WTC11 (cell line): ENCODE measurements around the gene RTN4RL1. TPM values are rescaled to one million over a fixed set of nuclear protein-coding genes. Genes with fewer than 3 reads are reported as not detected.

ENCODE experiments used
- ATAC-seq: fragments of 200-7000 bp; cut with Tn5 transposase; 2 replicates; pipeline ENCODE4 v1.10.0; 2021; ENCODE audit warnings: mild to moderate bottlenecking, moderate library complexity
- CTCF ChIA-PET: fragments of 300-600 bp; sonication (Branson Sonifier 250); formaldehyde crosslinking; loops from one replicate; lab custom pipeline; 2021; ENCODE audit warnings: antibody characterized with exemption; lab: Charles Lee
- POLR2A ChIA-PET: fragments of 350-600 bp; sonication (Branson Sonifier 250); formaldehyde crosslinking; loops from one replicate; lab custom pipeline; 2021; ENCODE audit warnings: antibody characterized with exemption; lab: Charles Lee
- DNase-seq: peaks from one replicate; pipeline ENCODE4 v3.0.0; 2021; ENCODE audit warnings: low spot score
- H3K27ac Mint-ChIP-seq: 2 replicates; pipeline ENCODE4 v1.8.0; 2021; ENCODE audit warnings: mixed read lengths
- H3K27me3 Mint-ChIP-seq: 2 replicates; pipeline ENCODE4 v1.8.0; 2021; ENCODE audit warnings: low read depth, mild to moderate bottlenecking, moderate library complexity, mixed read lengths
- H3K36me3 Mint-ChIP-seq: 2 replicates; pipeline ENCODE4 v1.8.0; 2021; ENCODE audit warnings: mixed read lengths
- H3K4me1 Mint-ChIP-seq: 2 replicates; pipeline ENCODE4 v1.8.0; 2022; ENCODE audit warnings: mixed read lengths
- H3K4me3 Mint-ChIP-seq: 2 replicates; pipeline ENCODE4 v1.8.0; 2021; ENCODE audit warnings: mild to moderate bottlenecking, moderate library complexity, mixed read lengths
- H3K9me3 Mint-ChIP-seq: 2 replicates; pipeline ENCODE4 v1.8.0; 2021; ENCODE audit warnings: mixed read lengths
- ESRRA ChIP-seq: sonication (generic); formaldehyde crosslinking; IDR thresholded peaks from 2 replicates; pipeline ENCODE4 v1.8.1; 2022; ENCODE audit warnings: mild to moderate bottlenecking, missing genetic modification reagents, borderline replicate concordance
- FOXK1 ChIP-seq: sonication (generic); formaldehyde crosslinking; IDR thresholded peaks from 2 replicates; pipeline ENCODE4 v1.8.0; 2022; ENCODE audit warnings: mild to moderate bottlenecking, moderate library complexity, missing genetic modification reagents
- JUN ChIP-seq: sonication (generic); formaldehyde crosslinking; IDR thresholded peaks from 2 replicates; pipeline ENCODE4 v1.8.0; 2023; ENCODE audit warnings: mild to moderate bottlenecking, missing genetic modification reagents
- NFYB ChIP-seq: sonication (generic); formaldehyde crosslinking; conservative IDR thresholded peaks from 2 replicates; pipeline ENCODE4 v1.8.0; 2022; ENCODE audit warnings: low read depth, missing genetic modification reagents
- NR2C2 ChIP-seq: sonication (generic); formaldehyde crosslinking; IDR thresholded peaks from 2 replicates; pipeline ENCODE4 v1.8.0; 2022; ENCODE audit warnings: mild to moderate bottlenecking, missing genetic modification reagents
- PRRX2 ChIP-seq: fragments of 250-450 bp; sonication (Bioruptor Pico); IDR thresholded peaks from 2 replicates; pipeline ENCODE4 v1.8.0; 2021; ENCODE audit warnings: mild to moderate bottlenecking
- TP53 ChIP-seq: sonication (generic); formaldehyde crosslinking; IDR thresholded peaks from 2 replicates; pipeline ENCODE4 v1.8.1; 2023; ENCODE audit warnings: mild to moderate bottlenecking, missing genetic modification reagents
- ZNF317 ChIP-seq: sonication (generic); formaldehyde crosslinking; IDR thresholded peaks from 2 replicates; pipeline ENCODE4 v1.8.1; 2023; ENCODE audit warnings: low read depth, mild to moderate bottlenecking, moderate library complexity, missing genetic modification reagents, borderline replicate concordance
- total RNA-seq: library from RNA; stranded (reverse); gene quantifications from 3 replicates; pipeline ENCODE4 v1.2.3, GENCODE V29; 2021
- TF ChIP-seq, protein P1 (sequence below): fragments of 250-450 bp; sonication (Bioruptor Pico); conservative IDR thresholded peaks from 2 replicates; pipeline ENCODE4 v1.9.0; 2021; ENCODE audit warnings: mild to moderate bottlenecking
- TF ChIP-seq, protein P2 (sequence below): sonication (generic); formaldehyde crosslinking; conservative IDR thresholded peaks from 2 replicates; pipeline ENCODE4 v1.8.1; 2022; ENCODE audit warnings: mild to moderate bottlenecking, missing genetic modification reagents
- TF ChIP-seq, protein P3 (sequence below): sonication (generic); formaldehyde crosslinking; IDR thresholded peaks from 2 replicates; pipeline ENCODE4 v1.8.1; 2022; ENCODE audit warnings: low read depth, missing genetic modification reagents, borderline replicate concordance
- TF ChIP-seq, protein P4 (sequence below): sonication (generic); formaldehyde crosslinking; IDR thresholded peaks from 2 replicates; pipeline ENCODE4 v1.8.1; 2023; ENCODE audit warnings: mild to moderate bottlenecking, moderate library complexity, missing genetic modification reagents
- TF ChIP-seq, protein P5 (sequence below): sonication (generic); formaldehyde crosslinking; IDR thresholded peaks from 2 replicates; pipeline ENCODE4 v1.8.0; 2022; ENCODE audit warnings: mild to moderate bottlenecking, missing genetic modification reagents
- TF ChIP-seq, protein P6 (sequence below): fragments of 250-450 bp; sonication (Bioruptor Pico); IDR thresholded peaks from 2 replicates; pipeline ENCODE4 v2.1.2; 2022; ENCODE audit warnings: mild to moderate bottlenecking, moderate library complexity
- TF ChIP-seq, protein P7 (sequence below): fragments of 250-450 bp; sonication (Bioruptor Pico); IDR thresholded peaks from 2 replicates; pipeline ENCODE4 v1.8.0; 2021; ENCODE audit warnings: mild to moderate bottlenecking
- TF ChIP-seq, protein P8 (sequence below): sonication (generic); formaldehyde crosslinking; IDR thresholded peaks from 2 replicates; pipeline ENCODE4 v1.8.1; 2022; ENCODE audit warnings: mild to moderate bottlenecking, missing genetic modification reagents, moderate library complexity, borderline replicate concordance
- TF ChIP-seq, protein P9 (sequence below): sonication (generic); formaldehyde crosslinking; IDR thresholded peaks from 2 replicates; pipeline ENCODE4 v1.8.1; 2022; ENCODE audit warnings: mild to moderate bottlenecking, moderate library complexity, missing genetic modification reagents

Gene RTN4RL1
- total RNA-seq, 1 experiment from 2014 or later: 0.72 TPM

DNA sequence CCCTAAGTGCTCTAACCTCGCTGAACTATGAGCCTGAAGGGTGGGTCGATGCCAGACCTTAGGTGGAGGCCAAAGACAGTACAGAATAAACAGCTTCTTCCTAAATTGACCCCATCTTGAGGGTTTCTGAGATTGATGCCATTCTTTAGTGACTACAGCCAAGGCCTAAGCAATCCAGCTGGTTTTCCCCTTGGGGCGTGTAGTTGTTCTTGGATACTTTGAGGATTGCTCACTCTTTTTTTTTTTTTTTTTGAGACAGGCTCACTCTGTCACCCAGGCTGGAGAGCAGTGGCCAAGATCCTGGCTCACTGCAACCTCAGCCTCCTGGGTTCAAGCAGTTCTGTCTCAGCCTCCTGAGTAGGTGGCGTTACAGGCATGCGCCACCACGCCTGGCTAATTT, 18.7 kb upstream of the RTN4RL1 start (continued):
- TF ChIP-seq, protein P1, sequence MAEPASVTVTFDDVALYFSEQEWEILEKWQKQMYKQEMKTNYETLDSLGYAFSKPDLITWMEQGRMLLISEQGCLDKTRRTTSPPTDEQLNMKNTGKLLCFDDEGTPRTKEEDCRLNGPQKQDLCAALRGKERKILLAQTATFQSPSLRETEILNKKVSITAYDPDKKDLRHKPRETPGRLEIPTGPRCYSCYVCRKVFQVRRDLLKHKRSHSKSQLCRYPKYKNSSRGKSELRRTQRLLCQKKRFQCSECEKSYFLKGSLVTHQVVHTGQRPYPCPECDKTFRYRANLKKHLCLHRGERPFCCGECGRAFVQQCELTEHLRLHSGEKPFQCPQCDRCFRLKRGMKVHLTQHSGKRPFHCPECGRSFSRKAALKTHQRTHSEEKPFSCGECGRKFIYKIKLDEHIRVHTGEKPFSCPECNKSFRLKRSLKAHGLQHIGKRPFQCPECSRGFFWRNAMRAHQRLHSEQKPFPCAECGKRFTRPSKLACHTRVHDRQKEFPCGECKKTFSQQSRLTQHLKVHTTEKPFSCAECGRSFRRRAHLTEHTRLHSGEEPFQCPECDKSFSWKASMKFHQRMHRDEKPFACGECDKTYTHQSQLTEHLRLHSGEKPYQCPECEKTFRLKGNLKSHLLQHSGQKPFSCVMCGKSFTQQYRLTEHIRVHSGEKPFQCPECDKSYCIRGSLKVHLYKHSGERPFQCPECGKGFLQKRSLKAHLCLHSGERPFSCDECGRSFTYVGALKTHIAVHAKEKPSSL (CRISPR knock-in tag): no peak
- TF ChIP-seq, protein P2, sequence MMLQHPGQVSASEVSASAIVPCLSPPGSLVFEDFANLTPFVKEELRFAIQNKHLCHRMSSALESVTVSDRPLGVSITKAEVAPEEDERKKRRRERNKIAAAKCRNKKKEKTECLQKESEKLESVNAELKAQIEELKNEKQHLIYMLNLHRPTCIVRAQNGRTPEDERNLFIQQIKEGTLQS (CRISPR knock-in tag): no peak
- TF ChIP-seq TP53 (CRISPR knock-in tag) (no peak), ESRRA (CRISPR knock-in tag) (no peak)
- TF ChIP-seq, protein P3, sequence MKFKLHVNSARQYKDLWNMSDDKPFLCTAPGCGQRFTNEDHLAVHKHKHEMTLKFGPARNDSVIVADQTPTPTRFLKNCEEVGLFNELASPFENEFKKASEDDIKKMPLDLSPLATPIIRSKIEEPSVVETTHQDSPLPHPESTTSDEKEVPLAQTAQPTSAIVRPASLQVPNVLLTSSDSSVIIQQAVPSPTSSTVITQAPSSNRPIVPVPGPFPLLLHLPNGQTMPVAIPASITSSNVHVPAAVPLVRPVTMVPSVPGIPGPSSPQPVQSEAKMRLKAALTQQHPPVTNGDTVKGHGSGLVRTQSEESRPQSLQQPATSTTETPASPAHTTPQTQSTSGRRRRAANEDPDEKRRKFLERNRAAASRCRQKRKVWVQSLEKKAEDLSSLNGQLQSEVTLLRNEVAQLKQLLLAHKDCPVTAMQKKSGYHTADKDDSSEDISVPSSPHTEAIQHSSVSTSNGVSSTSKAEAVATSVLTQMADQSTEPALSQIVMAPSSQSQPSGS (CRISPR knock-in tag): no peak
- TF ChIP-seq, protein P4, sequence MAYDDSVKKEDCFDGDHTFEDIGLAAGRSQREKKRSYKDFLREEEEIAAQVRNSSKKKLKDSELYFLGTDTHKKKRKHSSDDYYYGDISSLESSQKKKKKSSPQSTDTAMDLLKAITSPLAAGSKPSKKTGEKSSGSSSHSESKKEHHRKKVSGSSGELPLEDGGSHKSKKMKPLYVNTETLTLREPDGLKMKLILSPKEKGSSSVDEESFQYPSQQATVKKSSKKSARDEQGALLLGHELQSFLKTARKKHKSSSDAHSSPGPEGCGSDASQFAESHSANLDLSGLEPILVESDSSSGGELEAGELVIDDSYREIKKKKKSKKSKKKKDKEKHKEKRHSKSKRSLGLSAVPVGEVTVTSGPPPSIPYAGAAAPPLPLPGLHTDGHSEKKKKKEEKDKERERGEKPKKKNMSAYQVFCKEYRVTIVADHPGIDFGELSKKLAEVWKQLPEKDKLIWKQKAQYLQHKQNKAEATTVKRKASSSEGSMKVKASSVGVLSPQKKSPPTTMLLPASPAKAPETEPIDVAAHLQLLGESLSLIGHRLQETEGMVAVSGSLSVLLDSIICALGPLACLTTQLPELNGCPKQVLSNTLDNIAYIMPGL (CRISPR knock-in tag): no peak

DNA sequence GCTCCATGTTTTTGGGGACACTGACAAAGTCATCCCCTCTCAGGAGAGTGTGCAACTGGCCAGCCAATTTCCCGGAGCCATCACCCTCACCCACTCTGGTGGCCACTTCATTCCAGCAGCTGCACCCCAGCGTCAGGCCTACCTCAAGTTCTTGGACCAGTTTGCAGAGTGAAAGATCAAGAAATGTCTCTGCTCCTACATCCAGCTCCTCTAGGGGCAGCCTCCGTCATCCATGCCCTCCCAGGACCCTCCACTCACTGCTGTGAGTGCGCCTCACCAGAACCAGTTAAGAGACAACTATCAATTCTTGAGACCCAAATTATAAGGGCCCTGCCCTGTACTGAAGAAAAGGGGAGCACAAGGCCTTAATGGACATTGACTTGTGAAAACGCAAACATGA, 17.8 kb upstream of the RTN4RL1 start:
- Mint-ChIP-seq H3K4me3 (peak overlapping the region; percentile 90), H3K27ac (peak overlapping the region; percentile 65; the same call in 1 of the 2 replicates), H3K27me3 (peaks cover 22% of the 10 kb centered on the region), H3K4me1 (peaks cover 4% of the 10 kb centered on the region), H3K9me3 (no peaks in the 10 kb centered on the region), H3K36me3 (peaks cover 10% of the 10 kb centered on the region)
- no peak for ATAC-seq
- ChIA-PET CTCF (interaction anchor here (2.1 to 2.3 kb wide), 3 partner anchors 10 to 202 kb away, joined by 5 to 8 read pairs (median 8); no protein-coding TSS in a partner anchor), POLR2A (no interaction called here)
- TF ChIP-seq, protein P5, sequence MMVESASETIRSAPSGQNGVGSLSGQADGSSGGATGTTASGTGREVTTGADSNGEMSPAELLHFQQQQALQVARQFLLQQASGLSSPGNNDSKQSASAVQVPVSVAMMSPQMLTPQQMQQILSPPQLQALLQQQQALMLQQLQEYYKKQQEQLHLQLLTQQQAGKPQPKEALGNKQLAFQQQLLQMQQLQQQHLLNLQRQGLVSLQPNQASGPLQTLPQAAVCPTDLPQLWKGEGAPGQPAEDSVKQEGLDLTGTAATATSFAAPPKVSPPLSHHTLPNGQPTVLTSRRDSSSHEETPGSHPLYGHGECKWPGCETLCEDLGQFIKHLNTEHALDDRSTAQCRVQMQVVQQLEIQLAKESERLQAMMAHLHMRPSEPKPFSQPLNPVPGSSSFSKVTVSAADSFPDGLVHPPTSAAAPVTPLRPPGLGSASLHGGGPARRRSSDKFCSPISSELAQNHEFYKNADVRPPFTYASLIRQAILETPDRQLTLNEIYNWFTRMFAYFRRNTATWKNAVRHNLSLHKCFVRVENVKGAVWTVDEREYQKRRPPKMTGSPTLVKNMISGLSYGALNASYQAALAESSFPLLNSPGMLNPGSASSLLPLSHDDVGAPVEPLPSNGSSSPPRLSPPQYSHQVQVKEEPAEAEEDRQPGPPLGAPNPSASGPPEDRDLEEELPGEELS: no peak
- TF ChIP-seq PRRX2 (CRISPR knock-in tag) (no peak), JUN (CRISPR knock-in tag) (0 out of 2 replicates have a peak, but pooled peaks have one; percentile 31)
- TF ChIP-seq, protein P6, sequence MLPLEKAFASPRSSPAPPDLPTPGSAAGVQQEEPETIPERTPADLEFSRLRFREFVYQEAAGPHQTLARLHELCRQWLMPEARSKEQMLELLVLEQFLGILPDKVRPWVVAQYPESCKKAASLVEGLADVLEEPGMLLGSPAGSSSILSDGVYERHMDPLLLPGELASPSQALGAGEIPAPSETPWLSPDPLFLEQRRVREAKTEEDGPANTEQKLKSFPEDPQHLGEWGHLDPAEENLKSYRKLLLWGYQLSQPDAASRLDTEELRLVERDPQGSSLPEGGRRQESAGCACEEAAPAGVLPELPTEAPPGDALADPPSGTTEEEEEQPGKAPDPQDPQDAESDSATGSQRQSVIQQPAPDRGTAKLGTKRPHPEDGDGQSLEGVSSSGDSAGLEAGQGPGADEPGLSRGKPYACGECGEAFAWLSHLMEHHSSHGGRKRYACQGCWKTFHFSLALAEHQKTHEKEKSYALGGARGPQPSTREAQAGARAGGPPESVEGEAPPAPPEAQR: no peak
- TF ChIP-seq, protein P7, sequence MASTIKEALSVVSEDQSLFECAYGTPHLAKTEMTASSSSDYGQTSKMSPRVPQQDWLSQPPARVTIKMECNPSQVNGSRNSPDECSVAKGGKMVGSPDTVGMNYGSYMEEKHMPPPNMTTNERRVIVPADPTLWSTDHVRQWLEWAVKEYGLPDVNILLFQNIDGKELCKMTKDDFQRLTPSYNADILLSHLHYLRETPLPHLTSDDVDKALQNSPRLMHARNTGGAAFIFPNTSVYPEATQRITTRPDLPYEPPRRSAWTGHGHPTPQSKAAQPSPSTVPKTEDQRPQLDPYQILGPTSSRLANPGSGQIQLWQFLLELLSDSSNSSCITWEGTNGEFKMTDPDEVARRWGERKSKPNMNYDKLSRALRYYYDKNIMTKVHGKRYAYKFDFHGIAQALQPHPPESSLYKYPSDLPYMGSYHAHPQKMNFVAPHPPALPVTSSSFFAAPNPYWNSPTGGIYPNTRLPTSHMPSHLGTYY: no peak
- DNase-seq: no peak

DNA sequence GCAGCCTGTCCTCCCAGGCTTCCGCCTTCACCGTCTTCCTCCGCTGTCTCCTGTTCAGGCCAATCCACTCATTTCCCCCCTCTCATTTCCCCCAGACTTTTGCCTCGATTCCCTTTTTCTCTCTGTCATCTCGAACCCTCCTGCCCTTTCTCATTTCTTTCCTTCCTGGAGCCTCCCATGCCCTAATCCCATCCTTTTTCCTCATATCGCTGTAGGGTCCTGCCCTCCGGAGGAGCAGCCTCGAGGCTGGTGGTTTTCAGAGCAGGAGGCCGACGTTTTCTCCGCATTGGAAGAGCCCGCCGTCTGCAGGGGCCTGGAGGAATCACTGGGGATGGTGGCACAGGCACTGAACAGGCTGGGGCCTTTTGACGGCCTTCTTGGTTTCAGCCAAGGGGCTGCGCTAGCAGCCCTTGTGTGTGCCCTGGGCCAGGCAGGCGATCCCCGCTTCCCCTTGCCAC, 17.3 kb upstream of the RTN4RL1 start:
- peak overlapping the region; percentile 90 for H3K4me3 Mint-ChIP-seq
- ChIA-PET CTCF (interaction anchor here (0.7 to 2.3 kb wide), 6 partner anchors 11 to 202 kb away, joined by 3 to 8 read pairs (median 4); partner anchors contain the start of gene RTN4RL1), POLR2A (interaction anchor here (1.0 kb wide), 1 partner anchor 133 kb away, joined by 3 read pairs; no protein-coding TSS in a partner anchor)
- peaks cover 10% of the 10 kb centered on the region for H3K36me3 Mint-ChIP-seq
- peak overlapping the region; percentile 65 for H3K27ac Mint-ChIP-seq
- peaks cover 16% of the 10 kb centered on the region for H3K27me3 Mint-ChIP-seq
- DNase-seq (no peak), ATAC-seq (peak; percentile 12)
- H3K4me1 Mint-ChIP-seq: peaks cover 4% of the 10 kb centered on the region
- no peaks in the 10 kb centered on the region for H3K9me3 Mint-ChIP-seq
- TF ChIP-seq NR2C2 (CRISPR knock-in tag): no peak
- TF ChIP-seq FOXK1 (CRISPR knock-in tag): no peak
- TF ChIP-seq, protein P8, sequence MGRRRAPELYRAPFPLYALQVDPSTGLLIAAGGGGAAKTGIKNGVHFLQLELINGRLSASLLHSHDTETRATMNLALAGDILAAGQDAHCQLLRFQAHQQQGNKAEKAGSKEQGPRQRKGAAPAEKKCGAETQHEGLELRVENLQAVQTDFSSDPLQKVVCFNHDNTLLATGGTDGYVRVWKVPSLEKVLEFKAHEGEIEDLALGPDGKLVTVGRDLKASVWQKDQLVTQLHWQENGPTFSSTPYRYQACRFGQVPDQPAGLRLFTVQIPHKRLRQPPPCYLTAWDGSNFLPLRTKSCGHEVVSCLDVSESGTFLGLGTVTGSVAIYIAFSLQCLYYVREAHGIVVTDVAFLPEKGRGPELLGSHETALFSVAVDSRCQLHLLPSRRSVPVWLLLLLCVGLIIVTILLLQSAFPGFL (CRISPR knock-in tag): no peak
- TF ChIP-seq, protein P9, sequence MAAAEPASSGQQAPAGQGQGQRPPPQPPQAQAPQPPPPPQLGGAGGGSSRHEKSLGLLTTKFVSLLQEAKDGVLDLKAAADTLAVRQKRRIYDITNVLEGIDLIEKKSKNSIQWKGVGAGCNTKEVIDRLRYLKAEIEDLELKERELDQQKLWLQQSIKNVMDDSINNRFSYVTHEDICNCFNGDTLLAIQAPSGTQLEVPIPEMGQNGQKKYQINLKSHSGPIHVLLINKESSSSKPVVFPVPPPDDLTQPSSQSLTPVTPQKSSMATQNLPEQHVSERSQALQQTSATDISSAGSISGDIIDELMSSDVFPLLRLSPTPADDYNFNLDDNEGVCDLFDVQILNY (CRISPR knock-in tag): no peak
- TF ChIP-seq NFYB: no peak
- TF ChIP-seq ZNF317 (CRISPR knock-in tag): no peak
